GM12801 (cell line): ENCODE results near the gene COL16A1.

ENCODE experiments used
- CTCF ChIP-seq: IDR thresholded peaks from one replicate; pipeline ENCODE4 v1.5.1; 2011; ENCODE audit warnings: control low read depth; ENCODE audit not compliant: insufficient read length; ENCODE audit errors: extremely low read depth

Gene COL16A1

GRCh38 chr1:31627930-31628559, 75.8 kb downstream of the COL16A1 start:
- no peak for TF ChIP-seq CTCF

GRCh38 chr1:31627301-31627929, 76.4 kb downstream of the COL16A1 start:
- no peak for TF ChIP-seq CTCF

- no peak for TF ChIP-seq CTCF
Observed at GRCh38 chr1:31626223-31627207, 77.3 kb downstream of the COL16A1 start.

GRCh38 chr1:31625561-31626222, 78.1 kb downstream of the COL16A1 start:
- no peak for TF ChIP-seq CTCF

- TF ChIP-seq CTCF = no peak
Observed at GRCh38 chr1:31624731-31625514, 78.9 kb downstream of the COL16A1 start.

- TF ChIP-seq CTCF = no peak
Observed at GRCh38 chr1:31624309-31624708, 79.5 kb downstream of the COL16A1 start.
